ENCODE measurements around the gene STAT5A.
"Not testable (repeated sequence)": the region's sequence is repeated elsewhere in the genome, so short reads cannot be mapped to it uniquely, and the experiment has no call there.

The STAT5A gene

GRCh38 chr17:42286411-42287221, 1.7 kb upstream of the STAT5A start:
- peak in 1 of 2 donors; percentile 56 for DNase-seq

DNA sequence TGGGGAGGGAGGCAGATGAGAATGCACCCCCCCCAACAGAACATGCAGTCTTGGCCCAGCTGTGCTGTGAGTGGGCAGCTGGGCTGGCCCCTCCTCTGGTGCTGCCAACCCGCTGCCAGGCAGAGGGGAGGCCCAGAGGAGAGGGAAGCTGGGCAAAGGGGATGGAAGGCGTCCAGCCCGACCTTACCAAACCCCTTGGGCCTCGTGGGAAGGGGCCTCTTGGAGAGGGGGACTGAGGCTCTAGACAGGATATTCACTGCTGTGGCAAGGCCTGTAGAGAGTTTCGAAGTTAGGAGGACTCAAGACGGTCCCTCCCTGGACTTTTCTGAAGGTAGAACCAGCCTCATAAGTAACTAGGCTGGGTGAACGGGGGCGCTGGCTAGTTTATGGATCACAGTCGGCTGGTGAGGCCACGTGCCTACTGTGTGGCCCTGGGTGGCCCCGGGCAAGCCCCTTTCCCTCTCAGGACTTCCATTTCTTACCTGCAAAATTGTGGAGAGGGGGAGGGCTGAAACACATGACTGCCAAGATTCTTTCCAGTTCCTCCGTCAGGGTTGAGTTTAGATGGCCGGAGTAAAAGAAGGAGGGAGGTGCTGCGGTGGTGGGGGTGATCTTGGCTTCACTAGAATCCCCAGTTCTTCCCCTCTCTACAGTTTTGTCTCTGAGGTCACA, 857 bp upstream of the STAT5A start:
- DNase-seq: peak; percentile 51 to 79

GRCh38 chr17:42288803-42289610, 709 bp downstream of the STAT5A start:
- DNase-seq: peak in 1 of 2 donors; percentile 39

DNA sequence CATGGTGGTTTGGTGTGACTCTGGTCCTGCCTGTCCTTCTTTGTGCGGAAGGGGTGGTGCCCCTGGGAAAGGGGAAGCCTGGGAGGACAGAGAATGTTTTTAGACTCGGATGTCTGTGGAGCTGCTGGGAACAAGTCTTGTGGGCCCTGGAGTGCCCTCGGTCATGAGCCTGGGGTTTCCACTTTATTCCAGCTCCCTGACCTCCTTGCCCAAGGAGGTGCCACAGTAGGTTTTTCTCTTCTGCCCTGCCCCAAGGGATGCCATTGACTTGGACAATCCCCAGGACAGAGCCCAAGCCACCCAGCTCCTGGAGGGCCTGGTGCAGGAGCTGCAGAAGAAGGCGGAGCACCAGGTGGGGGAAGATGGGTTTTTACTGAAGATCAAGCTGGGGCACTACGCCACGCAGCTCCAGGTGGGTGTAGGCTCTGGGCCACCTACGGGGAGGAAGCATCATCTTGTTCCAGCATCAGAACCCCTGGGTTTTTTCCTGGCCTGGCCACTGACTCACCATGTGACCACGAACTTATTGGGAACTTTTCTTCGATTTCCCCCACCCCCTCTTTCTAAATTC, 1.4 kb downstream of the STAT5A start:
- peak; percentile 85 to 92 for DNase-seq

- DNase-seq: no peak
These were observed 2.3 kb downstream of the STAT5A start for GRCh38 chr17:42290577-42290976.

DNA sequence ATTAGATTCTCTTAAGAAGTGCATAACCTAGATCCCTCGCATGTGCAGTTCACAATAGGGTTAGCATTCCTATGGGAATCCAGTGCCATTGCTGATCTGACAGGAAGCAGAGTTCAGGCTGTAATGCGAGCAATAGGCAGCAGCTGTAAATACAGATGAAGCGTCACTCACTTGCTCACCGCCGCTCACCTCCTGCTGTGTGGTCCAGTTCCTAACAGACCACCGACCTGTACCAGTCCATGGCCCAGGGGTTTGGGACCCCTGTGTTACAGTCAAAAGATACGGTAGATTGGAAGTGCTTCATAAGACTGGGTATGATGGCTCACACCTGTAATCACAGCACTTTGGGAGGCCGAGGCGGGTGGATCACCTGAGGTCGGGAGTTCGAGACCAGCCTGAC, 2.8 kb downstream of the STAT5A start:
- DNase-seq: no peak

DNA sequence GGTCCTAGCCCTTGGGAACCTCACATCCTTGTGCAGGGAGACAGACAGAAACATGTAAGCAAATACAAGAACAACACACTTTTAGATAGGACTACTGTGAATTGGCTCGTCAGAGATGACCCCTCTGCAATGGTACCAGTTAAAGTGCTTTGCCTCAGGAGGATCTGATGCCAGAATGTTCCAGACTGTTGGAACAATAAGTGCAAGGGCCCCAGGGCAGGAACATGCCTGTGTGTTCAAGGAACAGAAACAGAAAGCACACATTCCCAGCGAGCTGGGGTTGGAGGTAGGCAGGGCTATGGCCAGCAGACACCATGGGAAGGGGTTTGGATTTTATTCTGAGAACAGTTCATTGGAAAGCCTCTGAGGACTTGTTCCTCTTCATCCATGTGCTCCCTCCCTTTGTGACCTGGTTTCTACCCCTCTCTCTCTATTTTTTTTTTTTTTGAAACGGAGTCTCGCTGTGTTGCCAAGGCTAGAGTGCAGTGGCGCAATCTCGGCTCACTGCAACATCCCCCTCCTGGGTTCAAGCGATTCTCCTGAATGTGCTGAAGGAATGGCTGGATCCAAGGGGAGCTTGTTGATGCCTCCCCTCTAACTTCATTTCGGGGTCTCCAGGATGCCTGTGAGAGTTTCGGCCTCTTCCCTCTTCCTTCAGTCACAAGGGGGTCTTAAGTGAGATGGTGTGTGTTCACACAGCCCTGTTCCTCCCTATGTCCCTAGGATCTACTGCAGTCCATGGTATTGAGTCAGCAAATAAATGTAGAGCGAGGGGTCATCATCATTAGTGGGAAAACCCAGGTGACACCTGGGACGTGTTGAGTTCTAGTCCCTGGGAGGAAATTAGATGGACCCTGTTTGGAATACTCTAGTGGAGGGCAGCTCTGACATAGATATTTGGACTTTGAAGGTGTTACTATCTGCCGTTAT, 6.4 kb downstream of the STAT5A start:
- DNase-seq: no peak

- DNase-seq: no peak
These were observed 7.7 kb downstream of the STAT5A start for GRCh38 chr17:42296012-42296411.

DNA sequence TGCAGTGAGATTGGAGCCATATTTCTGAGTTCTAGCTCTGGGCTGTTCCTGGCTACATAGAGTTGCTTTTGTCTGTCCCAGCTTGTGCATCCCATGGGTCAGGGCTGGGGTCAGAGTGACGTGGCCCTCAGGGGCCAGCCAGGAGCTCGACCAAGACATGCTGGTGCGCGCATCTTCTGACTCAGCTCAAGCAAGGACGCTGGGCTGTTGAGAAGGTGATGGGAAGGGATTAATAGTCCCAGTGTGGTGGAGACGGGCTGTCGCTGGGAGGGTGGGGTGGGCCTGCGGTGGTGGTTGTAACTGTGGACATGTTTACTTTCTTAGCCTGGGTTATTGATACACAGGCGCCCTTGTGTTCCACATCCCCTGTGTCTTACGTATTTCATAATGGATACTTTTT, 9.5 kb downstream of the STAT5A start:
- DNase-seq: not testable (repeated sequence)

GRCh38 chr17:42299361-42299760, 11.1 kb downstream of the STAT5A start:
- DNase-seq: not testable (repeated sequence)

DNA sequence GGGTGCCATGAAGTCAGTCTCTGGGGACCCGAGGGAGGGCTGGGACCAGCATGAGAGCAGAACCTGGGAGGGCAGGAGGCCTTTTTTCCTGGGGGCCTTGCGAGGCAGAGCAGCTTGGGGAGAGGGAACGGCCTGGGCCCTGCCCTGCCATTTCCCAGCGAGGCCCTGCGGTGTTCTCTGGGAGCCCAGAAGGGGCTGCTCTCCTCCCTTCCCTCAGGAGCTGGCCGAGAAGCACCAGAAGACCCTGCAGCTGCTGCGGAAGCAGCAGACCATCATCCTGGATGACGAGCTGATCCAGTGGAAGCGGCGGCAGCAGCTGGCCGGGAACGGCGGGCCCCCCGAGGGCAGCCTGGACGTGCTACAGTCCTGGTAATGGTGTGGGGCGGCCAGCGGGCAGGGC, 11.6 kb downstream of the STAT5A start:
- not testable (repeated sequence) for DNase-seq

- no peak for DNase-seq
These were observed 12.7 kb downstream of the STAT5A start for GRCh38 chr17:42301022-42301421.

DNA sequence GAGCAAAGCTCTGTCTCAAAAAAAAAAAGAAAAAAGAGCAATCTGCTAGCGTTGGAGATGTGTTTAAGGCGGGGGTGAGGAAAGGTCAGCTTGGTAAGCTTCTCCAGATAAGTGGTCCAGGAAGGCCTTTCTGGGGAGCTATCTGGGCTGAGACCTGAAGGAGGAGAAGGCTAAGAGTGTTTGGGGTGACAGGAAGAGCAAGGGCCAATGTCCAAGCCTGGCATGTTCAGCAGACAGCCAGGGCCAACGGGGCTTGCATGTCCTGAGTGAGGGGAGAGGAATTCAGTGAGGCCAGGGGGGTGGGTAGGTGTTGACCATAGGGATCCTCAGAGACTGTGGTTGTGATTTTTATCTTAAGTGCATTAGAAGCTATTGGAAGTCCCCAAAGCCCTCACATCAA, 15.4 kb downstream of the STAT5A start:
- no peak for DNase-seq

DNA sequence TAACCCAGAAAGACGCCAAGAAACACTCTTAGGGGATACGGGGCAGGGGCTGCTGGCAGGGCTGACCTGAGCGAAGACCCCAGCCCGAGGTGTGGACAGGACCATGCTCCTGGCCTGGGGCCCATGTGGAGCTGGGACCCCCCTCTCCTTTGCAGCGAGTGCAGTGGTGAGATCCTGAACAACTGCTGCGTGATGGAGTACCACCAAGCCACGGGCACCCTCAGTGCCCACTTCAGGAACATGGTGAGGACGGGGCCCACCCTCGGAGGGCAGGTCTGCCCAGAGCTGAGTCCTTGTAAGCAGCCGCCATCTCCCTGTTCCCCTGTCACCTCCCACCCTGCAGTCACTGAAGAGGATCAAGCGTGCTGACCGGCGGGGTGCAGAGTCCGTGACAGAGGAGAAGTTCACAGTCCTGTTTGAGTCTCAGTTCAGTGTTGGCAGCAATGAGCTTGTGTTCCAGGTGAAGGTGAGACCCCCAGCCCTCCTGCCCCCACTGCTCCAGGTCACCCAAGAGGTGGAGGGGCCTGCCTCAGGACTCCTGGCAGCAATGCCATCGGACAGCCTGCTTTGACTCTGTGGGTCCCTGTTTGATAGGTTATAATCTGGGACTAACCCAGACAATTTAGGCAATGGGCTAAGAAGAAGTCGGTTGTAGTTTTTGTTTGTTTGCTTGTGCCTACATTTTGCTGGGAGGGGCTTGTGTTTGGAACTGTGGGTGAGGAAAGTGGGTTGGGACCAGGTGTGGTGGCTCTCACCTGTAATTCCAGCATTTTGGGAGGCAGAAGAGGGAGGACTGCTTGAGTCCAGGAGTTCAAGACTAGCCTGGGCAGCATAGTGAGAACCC, 16.1 kb downstream of the STAT5A start:
- DNase-seq: no peak

- DNase-seq: not testable (repeated sequence)
These were observed 16.7 kb downstream of the STAT5A start for GRCh38 chr17:42305031-42305330.

DNA sequence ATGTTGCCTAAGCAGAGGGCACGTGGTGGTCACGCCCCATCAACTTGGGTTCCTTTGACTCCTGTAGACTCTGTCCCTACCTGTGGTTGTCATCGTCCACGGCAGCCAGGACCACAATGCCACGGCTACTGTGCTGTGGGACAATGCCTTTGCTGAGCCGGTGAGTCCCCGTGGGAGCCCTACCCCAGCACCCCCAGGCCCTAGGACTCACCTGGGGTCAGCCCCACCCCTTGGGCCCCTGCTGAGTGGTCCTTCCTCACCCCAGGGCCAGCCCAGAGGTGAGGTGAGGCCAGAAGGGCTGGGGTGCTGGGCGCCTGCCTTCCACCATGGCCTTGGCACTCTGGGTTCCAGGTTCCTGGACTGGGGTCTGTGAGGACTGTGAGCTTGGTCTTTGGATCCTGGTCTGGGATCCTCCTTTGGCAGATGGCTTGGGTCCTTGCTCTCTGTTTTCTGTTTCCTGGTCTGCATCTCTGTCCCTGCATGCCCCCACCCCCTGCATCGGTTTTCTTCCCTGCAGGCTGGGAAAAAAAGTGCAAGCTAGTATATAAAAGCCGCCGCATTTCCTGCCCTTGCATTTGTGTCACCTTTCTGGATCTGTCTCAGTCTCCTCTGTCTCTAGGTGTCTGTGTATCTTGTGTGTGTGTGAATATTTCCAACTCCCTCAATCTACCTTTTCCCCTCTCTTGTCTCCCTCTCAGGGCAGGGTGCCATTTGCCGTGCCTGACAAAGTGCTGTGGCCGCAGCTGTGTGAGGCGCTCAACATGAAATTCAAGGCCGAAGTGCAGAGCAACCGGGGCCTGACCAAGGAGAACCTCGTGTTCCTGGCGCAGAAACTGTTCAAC, 17.5 kb downstream of the STAT5A start:
- no peak for DNase-seq

DNA sequence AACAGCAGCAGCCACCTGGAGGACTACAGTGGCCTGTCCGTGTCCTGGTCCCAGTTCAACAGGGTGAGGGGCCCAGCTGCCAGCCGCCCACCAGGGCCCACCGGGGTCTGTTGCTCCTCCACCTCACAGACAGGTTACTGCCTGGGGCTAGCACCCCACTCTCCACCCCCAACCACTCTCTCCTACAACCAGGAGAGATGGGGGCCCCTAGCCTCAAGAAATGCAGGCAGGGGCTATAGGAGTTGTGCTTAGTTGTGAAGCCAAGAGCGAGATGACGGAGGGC, 18.0 kb downstream of the STAT5A start:
- no peak for DNase-seq

DNA sequence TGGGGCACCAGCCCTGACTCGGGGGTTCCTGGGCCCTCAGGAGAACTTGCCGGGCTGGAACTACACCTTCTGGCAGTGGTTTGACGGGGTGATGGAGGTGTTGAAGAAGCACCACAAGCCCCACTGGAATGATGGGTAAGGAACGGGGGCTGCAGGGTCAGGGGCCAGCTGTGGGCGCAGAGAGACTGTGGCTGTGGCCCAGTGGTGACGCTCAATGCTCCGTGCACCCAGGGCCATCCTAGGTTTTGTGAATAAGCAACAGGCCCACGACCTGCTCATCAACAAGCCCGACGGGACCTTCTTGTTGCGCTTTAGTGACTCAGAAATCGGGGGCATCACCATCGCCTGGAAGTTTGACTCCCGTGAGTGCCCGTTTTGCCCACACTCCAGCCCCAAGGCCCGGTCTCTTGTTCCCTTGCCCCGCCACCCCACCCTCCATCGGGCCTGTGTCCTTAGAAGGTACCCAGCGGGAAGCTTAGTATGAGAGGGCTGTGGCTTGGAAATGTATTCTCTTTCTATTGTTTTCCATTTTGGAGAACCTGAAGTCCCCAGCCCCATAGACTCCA, 19.1 kb downstream of the STAT5A start:
- no peak for DNase-seq

- no peak for DNase-seq
These were observed 20.1 kb downstream of the STAT5A start for GRCh38 chr17:42308446-42308845.

DNA sequence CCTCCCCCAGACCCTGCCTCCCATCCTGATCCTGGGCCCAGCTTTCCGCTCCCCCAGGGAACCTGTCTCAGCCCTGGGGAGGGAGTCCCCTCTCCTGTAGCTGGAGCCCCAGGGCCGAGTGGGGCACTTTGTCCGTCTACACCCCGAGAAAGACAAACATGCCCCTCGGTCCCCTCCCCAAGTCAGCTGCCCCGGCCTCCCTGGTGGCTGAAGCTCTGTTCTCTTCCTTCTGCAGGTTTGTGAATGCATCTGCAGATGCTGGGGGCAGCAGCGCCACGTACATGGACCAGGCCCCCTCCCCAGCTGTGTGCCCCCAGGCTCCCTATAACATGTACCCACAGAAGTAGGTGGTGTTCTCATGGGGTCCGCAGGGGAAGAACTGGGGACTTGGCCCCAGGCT, 20.8 kb downstream of the STAT5A start:
- no peak for DNase-seq
